GF-D8 (cell line): ENCODE results near the gene TEKTIP1.

Source experiments
- DNase-seq: peaks from one replicate; lab custom pipeline; 2025; lab: John Stamatoyannopoulos, UW

The TEKTIP1 gene

GRCh38 chr19:3538965-3539755, at the start of gene TEKTIP1:
Gene TEKTIP1 (plus strand): TSS chr19:3539174. CDS start chr19:3539178, 4 bp downstream.
- no peak for DNase-seq

- DNase-seq, result no peak
Measured at GRCh38 chr19:3491396-3492119, 47.4 kb upstream of the TEKTIP1 start.

GRCh38 chr19:3492131-3492839, 46.7 kb upstream of the TEKTIP1 start:
- DNase-seq, result no peak

- no peak for DNase-seq
Measured at GRCh38 chr19:3492919-3493318, 46.1 kb upstream of the TEKTIP1 start.

GRCh38 chr19:3493651-3494050, 45.3 kb upstream of the TEKTIP1 start:
- DNase-seq, result no peak

GRCh38 chr19:3494051-3494450, 44.9 kb upstream of the TEKTIP1 start:
- DNase-seq, result no peak

- DNase-seq, result no peak
Measured at GRCh38 chr19:3494559-3494958, 44.4 kb upstream of the TEKTIP1 start.

- DNase-seq, result no peak
Measured at GRCh38 chr19:3496392-3497273, 42.3 kb upstream of the TEKTIP1 start.

GRCh38 chr19:3497757-3498520, 41.0 kb upstream of the TEKTIP1 start:
- no peak for DNase-seq

- DNase-seq, result no peak
Measured at GRCh38 chr19:3499738-3500428, 39.1 kb upstream of the TEKTIP1 start.

- peak; percentile 87 for DNase-seq
Measured at GRCh38 chr19:3500429-3501101, 38.4 kb upstream of the TEKTIP1 start, which contains the start of gene DOHH. Gene DOHH (minus strand): TSS chr19:3500674. CDS start chr19:3496814, 3,860 bp downstream.

- no peak for DNase-seq
Measured at GRCh38 chr19:3501780-3502179, 37.2 kb upstream of the TEKTIP1 start.

GRCh38 chr19:3503036-3503572, 35.9 kb upstream of the TEKTIP1 start:
- no peak for DNase-seq

GRCh38 chr19:3504735-3505134, 34.2 kb upstream of the TEKTIP1 start:
- DNase-seq, result no peak

- DNase-seq, result peak; percentile 91
Measured at GRCh38 chr19:3505598-3506383, 33.2 kb upstream of the TEKTIP1 start, which contains the start of gene FZR1. Gene FZR1 (plus strand): TSS chr19:3506311. CDS start chr19:3522990, 16,679 bp downstream.

- DNase-seq, result no peak
Measured at GRCh38 chr19:3506384-3507340, 32.3 kb upstream of the TEKTIP1 start.
